Liver (tissue), 3 donors: ENCODE data around the gene SOX6.

Experiments
- CTCF ChIP-seq: fragments of 150-350 bp; IDR thresholded peaks from 2 replicates; pipeline ENCODE4 v1.5.1; 2017; ENCODE audit warnings: improper control_type of control experiment, low read depth, low read length; ENCODE audit not compliant: missing input control
- FOXA1 ChIP-seq: IDR thresholded peaks from 2 replicates; pipeline ENCODE4 v1.6.1; 2016; ENCODE audit warnings: antibody characterized with exemption
- GABPA ChIP-seq, 2 donors: IDR thresholded peaks in 1 of 2; conservative IDR thresholded peaks in 1 of 2; 2 replicates each; pipeline ENCODE4 v1.6.1; 2016; ENCODE audit warnings: antibody characterized with exemption in 2 of 2, mild to moderate bottlenecking in 1 of 2, moderate library complexity in 1 of 2
- HNF4A ChIP-seq, 2 donors: conservative IDR thresholded peaks; 2 replicates each; pipeline ENCODE4 v1.6.1; 2016; ENCODE audit warnings: antibody characterized with exemption in 2 of 2, mild to moderate bottlenecking in 2 of 2
- RAD21 ChIP-seq, 2 donors: IDR thresholded peaks; 2 replicates each; pipeline ENCODE4 v1.6.1; 2016; ENCODE audit warnings: antibody characterized with exemption in 2 of 2, mild to moderate bottlenecking in 2 of 2
- RXRA ChIP-seq, 2 donors: IDR thresholded peaks; 2 replicates each; pipeline ENCODE4 v1.6.1; 2017 to 2018; ENCODE audit warnings: antibody characterized with exemption in 2 of 2, mild to moderate bottlenecking in 1 of 2
- YY1 ChIP-seq: IDR thresholded peaks from 2 replicates; pipeline ENCODE4 v1.6.1; 2016; ENCODE audit warnings: antibody characterized with exemption, mild to moderate bottlenecking
- donor health status: healthy.
- donor health status: healthy.

- TF ChIP-seq CTCF: no peak
- TF ChIP-seq YY1: no peak
- TF ChIP-seq FOXA1: no peak
- no peak for TF ChIP-seq GABPA (IDR thresholded peaks at IDR 0.05 in 1 of 2, conservative IDR thresholded peaks at IDR 0.05 in 1 of 2)
- no peak for TF ChIP-seq RAD21 (IDR thresholded peaks at IDR 0.05)
- TF ChIP-seq RXRA (IDR thresholded peaks at IDR 0.05): no peak
- TF ChIP-seq HNF4A (conservative IDR thresholded peaks at IDR 0.05): no peak
Observed at GRCh38 chr11:16217631-16218030, 138.7 kb downstream of the SOX6 start.
